HEK293T (cell line): ENCODE results near the gene SLC19A1.

Experiments
- BHLHE40 ChIP-seq: fragments of 450-650 bp; IDR thresholded peaks from 2 replicates; pipeline ENCODE4 v1.6.1; 2016; ENCODE audit warnings: mild to moderate bottlenecking, moderate library complexity, borderline replicate concordance
- ELF4 ChIP-seq: fragments of 450-650 bp; IDR thresholded peaks from 2 replicates; pipeline ENCODE4 v1.6.1; 2017; ENCODE audit warnings: antibody characterized with exemption
- FOXK2 ChIP-seq: fragments of 450-650 bp; IDR thresholded peaks from 2 replicates; pipeline ENCODE4 v1.6.1; 2016; ENCODE audit warnings: mild to moderate bottlenecking
- FOXM1 ChIP-seq: fragments of 450-650 bp; IDR thresholded peaks from 2 replicates; pipeline ENCODE4 v1.6.1; 2017; ENCODE audit warnings: mild to moderate bottlenecking, borderline replicate concordance
- HDGF ChIP-seq: fragments of 450-650 bp; IDR thresholded peaks from 2 replicates; pipeline ENCODE4 v1.6.1; 2017; ENCODE audit warnings: antibody characterized with exemption, borderline replicate concordance
- L3MBTL2 ChIP-seq: fragments of 450-650 bp; conservative IDR thresholded peaks from 2 replicates; pipeline ENCODE4 v1.6.1; 2016; ENCODE audit warnings: mild to moderate bottlenecking
- LEF1 ChIP-seq: fragments of 450-650 bp; IDR thresholded peaks from 2 replicates; pipeline ENCODE4 v1.6.1; 2017; ENCODE audit warnings: mild to moderate bottlenecking, borderline replicate concordance
- NFRKB ChIP-seq: fragments of 450-650 bp; IDR thresholded peaks from 2 replicates; pipeline ENCODE4 v1.6.1; 2016; ENCODE audit warnings: mild to moderate bottlenecking, moderate library complexity
- PKNOX1 ChIP-seq: fragments of 450-650 bp; IDR thresholded peaks from 2 replicates; pipeline ENCODE4 v1.6.1; 2016
- SP1 ChIP-seq: fragments of 450-650 bp; IDR thresholded peaks from 2 replicates; pipeline ENCODE4 v1.6.1; 2017
- SUZ12 ChIP-seq: fragments of 450-650 bp; IDR thresholded peaks from 2 replicates; pipeline ENCODE4 v1.6.1; 2016; ENCODE audit warnings: mild to moderate bottlenecking
- TARDBP ChIP-seq: fragments of 450-650 bp; IDR thresholded peaks from 2 replicates; pipeline ENCODE4 v1.6.1; 2016

GRCh38 chr21:45475797-45476570 lies 66.3 kb downstream of the SLC19A1 start:
- no peak for TF ChIP-seq LEF1
- no peak for TF ChIP-seq NFRKB
- no peak for TF ChIP-seq L3MBTL2
- TF ChIP-seq SP1, result no peak
- no peak for TF ChIP-seq BHLHE40
- no peak for TF ChIP-seq ELF4
- TF ChIP-seq PKNOX1, result no peak
- TF ChIP-seq TARDBP, result no peak
- TF ChIP-seq FOXM1, result no peak
- TF ChIP-seq HDGF, result no peak
- no peak for TF ChIP-seq SUZ12
- TF ChIP-seq FOXK2, result no peak
